Measurements from ENCODE around the gene LHX3.

The LHX3 gene

GRCh38 chr9:136192289-136193126 lies 12.4 kb downstream of the LHX3 start:
- POLR2A ChIA-PET: interaction anchor here (1.1 kb wide), 1 partner anchor 10 kb away, joined by 3 read pairs; no protein-coding TSS in a partner anchor
- Histone ChIP-seq H3K36me3 (ENCODE audit: control insufficient read depth in 2 of 2, insufficient read depth in 1 of 2, low read length in 2 of 2) (no peaks in the 10 kb centered on the region), H3K9me3 (ENCODE audit: control insufficient read depth, insufficient read depth, low read depth, low read length) (no peaks in the 10 kb centered on the region), H3K4me3 (ENCODE audit: low read depth, low read length) (no peak overlapping the region), H3K4me1 (ENCODE audit: control insufficient read depth, insufficient read depth, low read length) (peaks cover 2% of the 10 kb centered on the region; the same call in 1 of the 2 replicates), H3K27ac (ENCODE audit: extremely low read depth, low read depth, low read length) (no peak overlapping the region)
- CTCF ChIA-PET: interaction anchor here (0.7 kb wide), 2 partner anchors 12 to 37 kb away, joined by 3 to 5 read pairs; no protein-coding TSS in a partner anchor
- TF ChIP-seq SCRT1 (tag by site-specific recombination; IDR thresholded peaks at IDR 0.05; ENCODE audit: borderline replicate concordance) (no peak), ZNF558 (tag by site-specific recombination; IDR thresholded peaks at IDR 0.05) (no peak), ZBTB44 (tag by site-specific recombination; IDR thresholded peaks at IDR 0.05) (no peak), SALL2 (tag by site-specific recombination; IDR thresholded peaks at IDR 0.05; ENCODE audit: borderline replicate concordance) (no peak), ZNF18 (tag by site-specific recombination; IDR thresholded peaks at IDR 0.05) (no peak), ZNF174 (tag by site-specific recombination; IDR thresholded peaks at IDR 0.05) (no peak), ZNF521 (tag by site-specific recombination; IDR thresholded peaks at IDR 0.05) (no peak), ZNF362 (tag by site-specific recombination; IDR thresholded peaks at IDR 0.05) (no peak), ZNF274 (IDR thresholded peaks at IDR 0.05; ENCODE audit: low read length) (no peak), ZNF274 (tag by site-specific recombination; IDR thresholded peaks at IDR 0.05; ENCODE audit: borderline replicate concordance) (no peak), KLF1 (tag by site-specific recombination; IDR thresholded peaks at IDR 0.05) (peak; percentile 32; the same call in 1 of the 2 replicates), HOXC10 (CRISPR knock-in tag; IDR thresholded peaks at IDR 0.05) (no peak), ZNF23 (tag by site-specific recombination; IDR thresholded peaks at IDR 0.05; ENCODE audit: borderline replicate concordance) (no peak), ZFHX2 (tag by site-specific recombination; conservative IDR thresholded peaks at IDR 0.05) (peak; percentile 44; the same call in 1 of the 2 replicates), PATZ1 (tag by site-specific recombination; IDR thresholded peaks at IDR 0.05) (peak; percentile 22; the same call in 1 of the 2 replicates), SCRT2 (tag by site-specific recombination; IDR thresholded peaks at IDR 0.05) (no peak), ZXDB (tag by site-specific recombination; IDR thresholded peaks at IDR 0.05) (no peak), ZNF140 (tag by site-specific recombination; IDR thresholded peaks at IDR 0.05) (no peak), SP2 (tag by site-specific recombination; IDR thresholded peaks at IDR 0.05) (no peak), ZNF747 (tag by site-specific recombination; IDR thresholded peaks at IDR 0.05) (no peak), ATF2 (tag by site-specific recombination; IDR thresholded peaks at IDR 0.05; ENCODE audit: low read depth) (0 out of 2 replicates have a peak, but pooled peaks have one; percentile 21), YY1 (tag by site-specific recombination; IDR thresholded peaks at IDR 0.05) (no peak), ZNF792 (tag by site-specific recombination; IDR thresholded peaks at IDR 0.05) (no peak), ZNF26 (tag by site-specific recombination; IDR thresholded peaks at IDR 0.05) (no peak), ZNF560 (tag by site-specific recombination; IDR thresholded peaks at IDR 0.05; ENCODE audit: borderline replicate concordance) (no peak), ZNF311 (tag by site-specific recombination; IDR thresholded peaks at IDR 0.05; ENCODE audit: borderline replicate concordance) (no peak)
